Gastroesophageal sphincter (tissue), 3 donors: Measurements from ENCODE around the gene HOXB7.

Experiments used
- CTCF ChIP-seq, 4 experiments: fragments of 200-600 bp in 2 of 4; fragments of 450-650 bp in 2 of 4; sonication (generic) in 1 of 4; IDR thresholded peaks; one replicate each; pipeline ENCODE4 v1.5.1; 2017 to 2019; ENCODE audit warnings: antibody characterized with exemption in 4 of 4, mild to moderate bottlenecking in 2 of 4, moderate library complexity in 2 of 4
- POLR2A ChIP-seq, 2 donors: fragments of 450-650 bp; IDR thresholded peaks; one replicate each; pipeline ENCODE4 v1.6.1; 2017; ENCODE audit warnings: antibody characterized with exemption in 2 of 2, mild to moderate bottlenecking in 2 of 2, moderate library complexity in 1 of 2
- POLR2AphosphoS5 ChIP-seq: sonication (generic); formaldehyde crosslinking; IDR thresholded peaks from one replicate; pipeline ENCODE4 v1.6.1; 2017; ENCODE audit warnings: antibody characterized with exemption

GRCh38 chr17:48642843-48643696 is 32.3 kb upstream of the HOXB7 start:
- TF ChIP-seq CTCF (IDR thresholded peaks at IDR 0.05), result no peak
- TF ChIP-seq POLR2AphosphoS5, result no peak
- no peak for TF ChIP-seq POLR2A (IDR thresholded peaks at IDR 0.05)
